Mononuclear cell (primary cell): ENCODE data around the gene CDKAL1. TPM values are rescaled to one million over a fixed set of nuclear protein-coding genes. Genes with fewer than 3 reads are reported as not detected.

Experiments used
- H3K27me3 ChIP-seq: 2 replicates; pipeline ENCODE4 v1.6.0; 2011; ENCODE audit warnings: low read length, control low read depth; ENCODE audit not compliant: insufficient read depth
- H3K4me1 ChIP-seq: 2 replicates; pipeline ENCODE4 v1.5.1; 2011; ENCODE audit warnings: mild to moderate bottlenecking, low read length, control low read depth; ENCODE audit not compliant: insufficient read depth
- H3K4me3 ChIP-seq: 2 replicates; pipeline ENCODE4 v1.5.1; 2011; ENCODE audit warnings: mild to moderate bottlenecking, low read length, moderate library complexity
- H3K9me3 ChIP-seq: 2 replicates; pipeline ENCODE4 v1.5.1; 2011; ENCODE audit warnings: low read depth, mild to moderate bottlenecking, control low read depth, low read length
- total RNA-seq: library from RNA; depleted of rRNA; stranded (reverse); fragments of >200 nt; gene quantifications from one replicate; pipeline ENCODE4 v1.2.3, GENCODE V29; 2012

The CDKAL1 gene
- total RNA-seq, 1 donor, result 26.6 TPM

DNA sequence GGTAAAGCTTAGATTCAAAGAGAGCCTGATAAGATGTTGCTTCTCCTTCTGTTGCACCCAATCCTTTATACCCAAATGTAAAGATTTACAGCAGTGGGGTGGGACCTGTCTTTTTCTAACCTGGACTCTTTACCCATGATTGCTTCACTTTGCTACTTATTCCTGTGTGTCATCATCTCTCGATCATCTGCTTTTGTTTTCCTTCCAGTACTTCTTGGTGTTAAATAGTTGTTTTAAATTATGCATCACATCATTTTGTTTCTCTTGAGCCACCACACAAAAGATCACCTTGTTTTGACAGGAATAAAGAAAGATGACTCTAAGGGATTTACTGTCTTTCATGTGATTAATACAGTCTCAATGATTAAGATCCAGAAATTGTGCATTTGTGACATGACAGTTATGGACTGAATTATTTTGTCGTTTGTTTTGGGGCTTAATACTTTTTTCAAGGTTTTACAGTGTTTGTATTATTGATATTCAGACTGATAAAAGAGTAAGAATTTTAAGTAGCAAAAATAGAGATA, 123.1 kb downstream of the CDKAL1 start:
- H3K27me3 ChIP-seq, result no peaks in the 10 kb centered on the region
- H3K4me3 ChIP-seq, result no peak overlapping the region
- H3K4me1 ChIP-seq, result no peaks in the 10 kb centered on the region
- H3K9me3 ChIP-seq, result no peaks in the 10 kb centered on the region

DNA sequence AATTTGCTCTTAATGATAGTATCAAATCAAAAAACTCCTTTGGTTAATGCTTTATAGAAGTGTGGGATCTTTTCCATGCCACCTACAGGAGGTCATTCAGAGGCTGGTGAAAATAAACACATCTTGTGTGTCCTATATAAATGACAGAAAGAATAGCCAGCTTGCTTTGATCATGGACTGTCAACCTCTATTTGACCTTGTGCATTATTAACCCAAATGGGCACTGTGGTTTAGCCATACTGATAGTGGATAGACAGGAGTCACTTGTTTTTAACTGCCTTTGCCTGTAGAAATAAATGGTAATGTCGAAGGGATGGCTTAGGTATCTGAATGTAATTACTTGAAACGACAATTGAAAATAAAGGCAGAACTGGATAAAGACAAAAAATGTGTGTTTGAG, 123.8 kb downstream of the CDKAL1 start:
- H3K4me3 ChIP-seq, result no peak overlapping the region
- no peaks in the 10 kb centered on the region for H3K9me3 ChIP-seq
- no peaks in the 10 kb centered on the region for H3K4me1 ChIP-seq
- H3K27me3 ChIP-seq, result no peaks in the 10 kb centered on the region

DNA sequence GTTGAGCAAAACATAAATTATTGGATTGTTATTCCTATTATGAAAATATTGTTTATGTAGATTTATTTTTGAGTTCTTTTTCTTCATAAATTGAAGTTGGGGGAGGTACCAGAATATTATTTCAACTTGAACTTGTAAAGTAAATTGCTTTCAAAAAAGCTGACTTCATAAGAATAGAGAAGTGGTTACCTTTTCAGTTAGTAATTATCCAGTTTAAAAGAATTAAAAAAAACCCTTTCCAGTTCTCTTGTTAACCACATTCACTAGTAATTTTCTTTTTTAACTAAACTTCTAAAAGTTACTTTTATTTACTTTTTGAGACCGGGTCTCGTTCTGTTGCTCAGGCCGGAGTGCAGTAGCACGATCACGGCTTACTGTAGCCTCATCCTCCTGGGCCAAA, 124.3 kb downstream of the CDKAL1 start:
- Histone ChIP-seq H3K4me1 (no peaks in the 10 kb centered on the region), H3K27me3 (no peaks in the 10 kb centered on the region), H3K9me3 (no peaks in the 10 kb centered on the region), H3K4me3 (no peak overlapping the region)

DNA sequence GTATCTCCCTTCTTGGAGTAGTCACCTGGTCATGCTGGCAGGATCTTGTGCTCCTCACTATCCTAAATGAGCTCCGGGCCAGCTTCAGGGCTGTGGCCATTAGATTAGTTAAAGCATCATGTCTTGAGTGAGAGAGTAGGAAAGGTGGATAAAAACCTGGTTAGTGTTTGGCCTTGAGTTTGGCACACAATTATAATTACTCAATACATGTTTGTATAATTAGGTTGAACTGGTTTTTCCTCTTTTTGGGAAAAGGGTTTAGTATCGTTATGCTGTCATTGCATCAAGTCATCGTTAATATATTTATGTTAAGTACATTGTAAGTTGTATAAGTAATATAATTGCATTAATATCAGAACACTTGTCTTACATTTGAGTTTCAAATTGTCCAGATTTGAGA, 126.3 kb downstream of the CDKAL1 start:
- no peaks in the 10 kb centered on the region for H3K9me3 ChIP-seq
- H3K4me1 ChIP-seq, result no peaks in the 10 kb centered on the region
- H3K4me3 ChIP-seq, result no peak overlapping the region
- H3K27me3 ChIP-seq, result no peaks in the 10 kb centered on the region

DNA sequence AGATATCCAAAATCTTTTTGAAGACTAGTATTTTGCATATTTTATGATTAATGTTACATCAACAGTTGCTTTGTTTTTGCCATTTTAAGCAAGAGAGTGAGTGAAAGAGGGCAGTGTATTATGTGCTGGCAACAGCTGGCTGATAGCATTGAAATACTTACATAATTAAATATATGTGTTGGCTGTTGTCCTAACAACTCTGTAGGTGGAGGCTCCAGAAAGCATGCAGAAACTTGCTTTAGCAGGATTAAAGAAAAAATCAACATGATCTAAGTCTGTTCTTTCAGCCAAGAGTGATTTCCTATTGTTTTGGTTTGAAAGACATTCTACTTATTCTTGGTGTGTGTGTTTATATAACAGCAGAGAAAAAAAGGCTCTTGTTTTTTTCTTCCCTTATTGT, 127.5 kb downstream of the CDKAL1 start:
- no peaks in the 10 kb centered on the region for H3K27me3 ChIP-seq
- H3K4me3 ChIP-seq, result no peak overlapping the region
- H3K4me1 ChIP-seq, result no peaks in the 10 kb centered on the region
- H3K9me3 ChIP-seq, result no peaks in the 10 kb centered on the region

DNA sequence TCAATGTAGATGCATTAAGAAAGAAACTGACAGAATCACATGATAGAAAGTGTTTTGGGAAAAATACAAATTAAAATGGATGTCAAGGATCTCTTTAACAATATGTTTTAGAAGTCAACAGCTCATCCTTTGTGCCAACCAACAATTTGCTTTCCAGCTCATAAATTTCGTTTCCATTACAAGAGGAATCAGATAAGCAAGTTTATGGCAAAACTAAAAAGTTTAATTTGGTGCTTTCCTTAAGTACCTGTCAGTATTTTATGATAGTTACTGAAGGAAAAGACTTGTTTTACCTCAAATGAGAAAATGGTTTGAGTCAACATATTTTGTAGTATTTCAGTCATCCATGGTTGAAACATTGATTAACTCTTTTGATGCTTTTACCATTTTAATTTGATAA, 130.0 kb downstream of the CDKAL1 start:
- Histone ChIP-seq H3K4me3 (no peak overlapping the region), H3K27me3 (no peaks in the 10 kb centered on the region), H3K4me1 (no peaks in the 10 kb centered on the region), H3K9me3 (no peaks in the 10 kb centered on the region)

DNA sequence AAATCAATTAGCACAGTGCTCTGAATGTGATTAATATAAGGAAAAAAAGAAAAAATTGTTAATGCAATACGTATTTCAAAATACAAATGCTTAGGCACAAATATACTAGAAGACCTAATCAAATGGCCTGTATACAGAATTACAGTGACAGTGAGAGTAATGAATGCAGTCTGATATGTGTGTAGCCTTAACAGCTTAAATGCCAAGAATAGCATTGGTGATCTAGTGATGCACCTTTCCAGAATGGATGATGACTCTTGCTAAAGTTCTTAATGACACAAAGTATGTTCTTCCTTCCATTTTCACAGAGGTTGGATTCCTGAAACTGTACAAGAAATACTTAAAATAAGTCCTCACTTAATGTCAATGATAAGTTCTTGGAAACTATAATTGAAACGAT, 131.0 kb downstream of the CDKAL1 start:
- Histone ChIP-seq H3K9me3 (no peaks in the 10 kb centered on the region), H3K4me1 (no peaks in the 10 kb centered on the region), H3K27me3 (no peaks in the 10 kb centered on the region), H3K4me3 (no peak overlapping the region)

DNA sequence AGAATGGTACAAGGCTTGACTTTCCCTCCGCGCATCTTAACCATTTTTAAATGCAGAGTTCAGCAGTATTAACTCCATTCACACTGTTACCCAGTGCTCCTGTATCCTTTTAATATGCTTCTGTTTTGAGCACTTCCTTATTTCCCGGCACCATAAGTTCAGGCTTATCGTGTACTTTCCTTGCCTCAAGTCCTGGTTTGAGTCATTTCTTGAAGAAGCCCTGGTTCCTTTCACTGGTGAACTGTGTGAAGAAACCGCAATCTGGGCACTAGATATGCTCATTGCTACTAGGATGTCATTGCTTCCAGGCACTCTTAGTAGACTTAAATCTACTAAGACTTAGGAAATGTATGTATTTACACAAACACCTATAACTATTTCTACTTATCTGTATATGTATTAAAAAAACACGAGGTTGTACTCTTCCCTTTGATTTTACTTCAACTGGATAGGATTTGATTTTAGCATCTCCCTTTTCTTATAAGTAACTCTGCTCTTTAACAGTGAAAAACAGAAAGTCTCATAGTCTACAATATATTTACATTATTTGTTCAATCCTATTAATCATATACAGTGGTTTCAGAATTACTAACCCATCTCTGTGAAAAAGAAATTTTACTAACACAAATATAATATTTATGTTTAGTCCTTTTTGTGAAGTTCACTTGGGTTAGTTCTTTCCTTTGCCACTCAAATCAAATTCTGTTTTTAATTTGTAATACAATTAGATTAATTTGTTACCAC, 135.5 kb downstream of the CDKAL1 start:
- H3K27me3 ChIP-seq, result no peaks in the 10 kb centered on the region
- H3K9me3 ChIP-seq, result no peaks in the 10 kb centered on the region
- no peak overlapping the region for H3K4me3 ChIP-seq
- no peaks in the 10 kb centered on the region for H3K4me1 ChIP-seq

DNA sequence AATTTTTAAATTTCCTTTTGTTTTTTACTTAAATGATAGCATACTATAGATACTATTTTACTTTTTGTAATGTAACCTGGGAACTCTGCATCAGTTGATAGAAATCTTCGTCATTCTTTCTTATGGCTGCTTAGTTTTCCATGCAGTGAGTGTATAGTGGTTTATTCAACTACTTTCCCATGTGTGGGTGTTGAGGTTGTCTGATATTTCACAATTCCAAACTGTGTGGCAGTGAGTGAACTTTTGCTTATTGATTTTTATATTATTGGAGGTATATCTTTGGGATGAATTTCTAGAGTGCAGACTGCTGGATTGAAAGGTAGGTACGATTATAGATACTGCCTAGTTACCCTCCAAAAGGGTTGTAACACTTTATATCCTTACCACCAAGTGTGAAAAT, 136.5 kb downstream of the CDKAL1 start:
- no peak overlapping the region for H3K4me3 ChIP-seq
- no peaks in the 10 kb centered on the region for H3K27me3 ChIP-seq
- no peaks in the 10 kb centered on the region for H3K4me1 ChIP-seq
- no peaks in the 10 kb centered on the region for H3K9me3 ChIP-seq

DNA sequence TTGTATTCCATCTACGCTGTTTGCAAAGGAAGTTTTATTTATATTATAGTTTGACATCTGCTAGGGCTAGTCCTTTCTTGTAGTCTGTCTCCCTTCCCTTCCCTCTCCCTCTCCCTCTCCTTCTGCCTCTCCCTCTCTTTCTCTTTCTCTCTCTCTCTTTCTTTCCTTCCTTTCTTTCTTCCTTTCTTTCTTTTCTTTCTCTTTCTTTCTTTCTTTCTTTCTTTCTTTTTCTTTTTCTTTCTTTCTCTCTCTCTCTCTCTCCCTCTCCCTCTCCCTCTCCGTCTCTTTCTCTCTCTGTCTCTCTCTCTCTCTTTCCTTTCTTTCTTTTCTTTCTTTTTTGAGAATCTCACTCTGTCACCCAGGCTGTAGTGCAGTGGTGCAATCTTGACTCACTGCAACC, 137.8 kb downstream of the CDKAL1 start:
- Histone ChIP-seq H3K27me3 (no peaks in the 10 kb centered on the region), H3K4me1 (no peaks in the 10 kb centered on the region), H3K4me3 (no peak overlapping the region), H3K9me3 (no peaks in the 10 kb centered on the region)

DNA sequence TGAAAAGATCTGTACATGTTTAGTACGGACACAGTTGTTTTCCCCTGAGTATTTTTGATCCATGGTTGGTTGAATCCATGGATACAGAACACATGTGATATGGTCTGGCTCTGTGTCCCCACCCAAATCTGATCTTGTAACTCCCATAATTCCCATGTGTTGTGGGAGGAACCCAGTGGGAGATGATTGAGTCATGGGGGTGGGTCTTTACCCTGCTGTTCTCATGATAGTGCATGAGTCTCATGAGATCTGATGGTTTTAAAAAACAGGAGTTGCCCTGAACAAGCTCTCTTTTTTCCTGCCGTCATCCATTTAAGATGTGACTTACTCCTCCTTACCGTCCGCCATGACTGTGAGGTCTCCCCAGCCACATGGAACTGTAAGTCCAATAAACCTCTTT, 139.2 kb downstream of the CDKAL1 start:
- Histone ChIP-seq H3K4me3 (no peak overlapping the region), H3K9me3 (no peaks in the 10 kb centered on the region), H3K27me3 (no peaks in the 10 kb centered on the region), H3K4me1 (no peaks in the 10 kb centered on the region)

DNA sequence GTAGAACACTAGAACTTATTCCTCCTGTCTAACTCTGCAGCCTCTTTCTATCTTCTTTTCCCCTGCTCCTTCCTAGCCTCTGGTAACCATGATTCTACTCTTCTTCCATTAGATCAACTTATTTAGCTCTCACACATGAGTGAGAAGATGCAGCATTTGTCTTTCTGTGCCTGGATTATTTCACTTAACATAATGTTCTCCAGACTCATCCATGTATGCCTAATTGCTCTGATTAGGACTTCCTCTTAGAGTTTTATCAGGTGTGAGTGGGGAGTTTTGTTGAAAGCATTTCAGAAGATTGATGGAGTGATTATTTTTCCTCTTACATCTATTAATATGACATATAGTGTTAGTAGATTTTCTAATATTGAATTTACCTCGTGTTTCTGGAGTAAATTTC, 140.4 kb downstream of the CDKAL1 start:
- H3K9me3 ChIP-seq, result no peaks in the 10 kb centered on the region
- H3K27me3 ChIP-seq, result no peaks in the 10 kb centered on the region
- no peaks in the 10 kb centered on the region for H3K4me1 ChIP-seq
- no peak overlapping the region for H3K4me3 ChIP-seq

DNA sequence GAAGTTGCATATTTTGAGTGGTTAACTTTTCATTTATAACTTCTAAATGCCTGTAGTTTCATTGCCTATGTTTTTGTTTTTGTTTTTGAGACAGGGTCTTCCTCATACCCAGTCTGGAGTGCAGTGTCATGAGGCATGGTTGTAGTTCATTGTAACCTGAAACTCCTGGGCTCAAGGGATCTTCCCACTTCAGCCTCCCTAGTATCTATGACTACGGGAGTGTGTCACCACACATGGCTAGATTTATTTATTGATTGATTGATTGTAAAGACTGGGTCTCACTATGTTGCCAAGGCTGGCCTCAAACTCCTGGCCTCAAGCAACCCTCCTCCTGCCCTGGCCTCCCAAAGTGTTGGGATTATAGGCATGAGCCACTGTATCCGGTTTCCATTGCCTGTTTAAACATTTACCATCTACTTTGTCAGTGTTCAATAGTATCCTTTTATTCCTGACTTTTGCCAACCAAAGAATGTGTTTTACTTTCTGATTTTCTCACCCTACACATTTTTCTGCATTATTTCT, 144.6 kb downstream of the CDKAL1 start:
- Histone ChIP-seq H3K4me3 (no peak overlapping the region), H3K9me3 (no peaks in the 10 kb centered on the region), H3K27me3 (no peaks in the 10 kb centered on the region), H3K4me1 (no peaks in the 10 kb centered on the region)

DNA sequence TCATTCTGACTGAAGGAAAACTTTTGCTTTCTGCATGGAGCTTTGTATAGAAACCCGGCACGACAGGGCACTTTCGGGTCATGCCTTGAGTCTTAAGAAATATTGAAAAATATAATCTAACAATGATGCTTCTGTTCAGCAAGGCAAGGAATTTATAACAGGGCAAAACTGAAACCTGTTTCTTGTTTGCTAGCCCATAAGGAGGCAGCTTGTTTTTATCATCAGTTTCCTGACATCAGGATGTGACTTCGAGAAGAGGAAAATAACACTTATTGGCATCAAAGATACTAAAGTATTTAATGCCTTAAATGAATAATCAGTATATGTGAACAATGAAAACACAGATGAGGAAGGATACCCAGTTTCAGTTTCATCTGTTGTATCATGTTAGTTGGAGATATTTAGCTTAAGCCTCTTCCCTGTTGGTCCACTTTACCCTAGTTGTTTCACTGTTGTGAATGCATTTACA, 146.5 kb downstream of the CDKAL1 start:
- no peak overlapping the region for H3K4me3 ChIP-seq
- no peaks in the 10 kb centered on the region for H3K4me1 ChIP-seq
- no peaks in the 10 kb centered on the region for H3K9me3 ChIP-seq
- no peaks in the 10 kb centered on the region for H3K27me3 ChIP-seq

DNA sequence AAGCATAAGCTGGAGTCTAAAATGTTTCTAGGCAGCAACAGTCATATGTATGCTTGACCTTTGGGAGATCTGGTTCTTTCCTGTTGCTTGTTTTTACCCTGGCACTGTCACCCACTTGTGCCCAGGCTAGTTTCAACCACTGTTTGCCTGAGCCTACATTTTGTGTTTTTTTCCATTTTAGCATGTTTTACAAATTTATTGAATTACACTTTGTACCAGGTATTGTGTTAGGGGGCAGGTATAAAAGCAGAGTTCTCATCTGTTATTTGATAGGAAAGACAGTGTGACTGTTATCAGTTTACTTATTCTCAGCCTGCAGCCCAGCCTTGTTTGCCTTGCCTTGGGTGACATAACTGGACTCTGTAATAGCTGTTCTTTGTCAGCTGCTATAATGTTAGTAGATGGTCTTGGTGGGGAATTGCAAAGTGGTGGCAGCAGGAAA, 147.0 kb downstream of the CDKAL1 start:
- no peak overlapping the region for H3K4me3 ChIP-seq
- H3K4me1 ChIP-seq, result no peaks in the 10 kb centered on the region
- H3K9me3 ChIP-seq, result no peaks in the 10 kb centered on the region
- no peaks in the 10 kb centered on the region for H3K27me3 ChIP-seq

DNA sequence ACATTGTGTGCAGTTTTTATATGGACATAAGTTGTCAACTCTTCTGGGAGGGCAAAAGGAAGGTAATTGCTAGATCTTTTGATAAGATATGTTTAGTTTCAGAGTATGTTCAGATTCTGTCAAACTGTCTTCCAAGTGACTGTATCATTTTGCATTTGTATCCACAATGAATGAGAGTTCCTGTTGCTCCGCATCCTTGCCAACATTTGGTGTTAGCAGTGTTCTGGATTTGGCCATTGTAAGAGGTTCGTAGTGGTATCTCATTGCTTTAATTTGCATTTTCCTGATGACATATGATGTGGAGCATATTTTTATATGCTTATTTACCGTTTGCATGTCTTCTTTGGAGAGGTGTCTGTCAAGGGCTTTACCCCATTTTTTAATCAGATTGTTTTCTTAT, 150.2 kb downstream of the CDKAL1 start:
- no peak overlapping the region for H3K4me3 ChIP-seq
- peaks cover 7% of the 10 kb centered on the region for H3K4me1 ChIP-seq
- H3K27me3 ChIP-seq, result no peaks in the 10 kb centered on the region
- no peaks in the 10 kb centered on the region for H3K9me3 ChIP-seq
